Caco-2 (cell line): Measurements from ENCODE around the gene SYPL1. TPM values are rescaled to one million over a fixed set of nuclear protein-coding genes. Genes with fewer than 3 reads are reported as not detected.

Source experiments
- BruUV-seq: library from RNA; stranded (reverse); fragments of 400-500 nt; replicated peaks from 2 replicates; lab custom pipeline; 2021; lab: Mats Ljungman, UMichigan
- CTCF ChIA-PET: fragments of 300-600 bp; sonication (Branson Sonifier 250); formaldehyde crosslinking; loops from one replicate; lab custom pipeline; 2022; ENCODE audit warnings: antibody characterized with exemption; lab: Charles Lee
- POLR2A ChIA-PET: fragments of 300-600 bp; sonication (Branson Sonifier 250); formaldehyde crosslinking; loops from one replicate; lab custom pipeline; 2022; ENCODE audit warnings: antibody characterized with exemption; lab: Charles Lee
- DNase-seq, 2 experiments: peaks; one replicate each; pipeline versions ENCODE4 v3.0.0 to v3.0.0-alpha.2; 2020 to 2022
- H3K27me3 ChIP-seq: replicated peaks from 2 replicates; pipeline ENCODE4 v1.6.0; 2011; ENCODE audit warnings: low read length; ENCODE audit not compliant: control insufficient read depth, insufficient read depth
- H3K36me3 ChIP-seq: 2 replicates; pipeline ENCODE4 v1.5.1; 2011; ENCODE audit warnings: low read length; ENCODE audit not compliant: control insufficient read depth, insufficient read depth
- H3K4me1 ChIP-seq: fragments of 250-450 bp; sonication (Bioruptor Pico); 2 replicates; pipeline ENCODE4 v1.5.1; 2020; ENCODE audit warnings: mild to moderate bottlenecking
- H3K4me3 ChIP-seq: 2 replicates; pipeline ENCODE4 v1.5.1; 2011; ENCODE audit warnings: low read depth, mild to moderate bottlenecking, control low read depth, low read length
- H3K9me3 ChIP-seq: fragments of 250-450 bp; sonication (Bioruptor Pico); 2 replicates; pipeline ENCODE4 v1.5.1; 2020; ENCODE audit warnings: mild to moderate bottlenecking, moderate library complexity
- H3K27ac Mint-ChIP-seq: one replicate; pipeline ENCODE4 v1.8.0; 2022; ENCODE audit warnings: mixed read lengths; ENCODE audit not compliant: unreplicated experiment
- H3K27me3 Mint-ChIP-seq: one replicate; pipeline ENCODE4 v1.8.0; 2022; ENCODE audit warnings: mixed read lengths; ENCODE audit not compliant: insufficient read depth, unreplicated experiment
- H3K36me3 Mint-ChIP-seq: one replicate; pipeline ENCODE4 v1.8.0; 2022; ENCODE audit warnings: mild to moderate bottlenecking, mixed read lengths; ENCODE audit not compliant: insufficient read depth, unreplicated experiment
- H3K4me1 Mint-ChIP-seq: one replicate; pipeline ENCODE4 v1.8.0; 2022; ENCODE audit warnings: low read depth, mixed read lengths; ENCODE audit not compliant: unreplicated experiment
- H3K4me3 Mint-ChIP-seq: one replicate; pipeline ENCODE4 v1.8.0; 2022; ENCODE audit warnings: mild to moderate bottlenecking, moderate library complexity, mixed read lengths; ENCODE audit not compliant: unreplicated experiment
- H3K9me3 Mint-ChIP-seq: one replicate; pipeline ENCODE4 v1.8.0; 2022; ENCODE audit warnings: mixed read lengths; ENCODE audit not compliant: unreplicated experiment
- CTCF ChIP-seq, 2 experiments: fragments of 200-600 bp in 1 of 2; IDR thresholded peaks; 1 replicate in 1 of 2; 2 replicates in 1 of 2; pipeline versions ENCODE4 v1.5.1 to v1.8.0; 2011 to 2022; ENCODE audit warnings: antibody characterized with exemption in 1 of 2, control low read depth in 1 of 2, inconsistent platforms in 1 of 2, low read depth in 1 of 2, low read length in 1 of 2, mild to moderate bottlenecking in 1 of 2, moderate library complexity in 1 of 2; ENCODE audit not compliant: insufficient read depth in 1 of 2, severe bottlenecking in 1 of 2, unreplicated experiment in 1 of 2
- intact Hi-C: fragments of 100-400 bp; cut with micrococcal nuclease; formaldehyde crosslinking; loops from one replicate; pipeline ENCODE4 v1.10.0; 2022; ENCODE audit not compliant: unreplicated experiment
- total RNA-seq: library from RNA; stranded (reverse); gene quantifications from 2 replicates; pipeline ENCODE4 v1.2.3, GENCODE V29; 2022

SYPL1 gene
- total RNA-seq, 1 experiment from 2014 or later, result 81.0 TPM

- H3K9me3 ChIP-seq, result no peaks in the 10 kb centered on the region
- peaks cover 9% of the 10 kb centered on the region for H3K27me3 Mint-ChIP-seq
- DNase-seq, result no peak
- no peak overlapping the region for H3K4me3 Mint-ChIP-seq
- H3K36me3 ChIP-seq, result no peaks in the 10 kb centered on the region
- no peaks in the 10 kb centered on the region for H3K4me1 Mint-ChIP-seq
- POLR2A ChIA-PET, result no interaction called here
- no peaks in the 10 kb centered on the region for H3K36me3 Mint-ChIP-seq
- no peaks in the 10 kb centered on the region for H3K9me3 Mint-ChIP-seq
- intact Hi-C loops, result no loop called here
- CTCF ChIA-PET, result interaction anchor here (1.6 kb wide), 1 partner anchor 106 kb away, joined by 3 read pairs; no protein-coding TSS in a partner anchor
- peaks cover 1% of the 10 kb centered on the region; the same call in 1 of the 2 replicates for H3K27me3 ChIP-seq
- H3K4me3 ChIP-seq, result no peak overlapping the region
- TF ChIP-seq CTCF (IDR thresholded peaks at IDR 0.05; ENCODE audit: insufficient read depth in 1 of 2, low read depth in 1 of 2, low read length in 1 of 2, severe bottlenecking in 1 of 2, unreplicated experiment in 1 of 2), result no peak
- no peaks in the 10 kb centered on the region for H3K4me1 ChIP-seq
- no TSS peak for BruUV-seq
- H3K27ac Mint-ChIP-seq, result no peak overlapping the region
Observed at GRCh38 chr7:106047818-106048705, 64.0 kb downstream of the SYPL1 start.

GRCh38 chr7:106047184-106047583, 64.9 kb downstream of the SYPL1 start:
- Mint-ChIP-seq H3K36me3 (no peaks in the 10 kb centered on the region), H3K27ac (no peak overlapping the region), H3K9me3 (no peaks in the 10 kb centered on the region), H3K4me3 (no peak overlapping the region), H3K27me3 (peaks cover 9% of the 10 kb centered on the region), H3K4me1 (peaks cover 6% of the 10 kb centered on the region)
- Histone ChIP-seq H3K4me1 (no peaks in the 10 kb centered on the region), H3K36me3 (no peaks in the 10 kb centered on the region), H3K9me3 (no peaks in the 10 kb centered on the region), H3K27me3 (no peaks in the 10 kb centered on the region), H3K4me3 (no peak overlapping the region)
- no peak for DNase-seq
- POLR2A ChIA-PET, result no interaction called here
- no TSS peak for BruUV-seq
- no peak for TF ChIP-seq CTCF (IDR thresholded peaks at IDR 0.05; ENCODE audit: insufficient read depth in 1 of 2, low read depth in 1 of 2, low read length in 1 of 2, severe bottlenecking in 1 of 2, unreplicated experiment in 1 of 2)
- CTCF ChIA-PET, result interaction anchor here (0.8 to 1.6 kb wide), 2 partner anchors 107 to 130 kb away, joined by 3 read pairs; no protein-coding TSS in a partner anchor
- intact Hi-C loops, result no loop called here

- H3K4me3 ChIP-seq, result no peak overlapping the region
- Mint-ChIP-seq H3K27ac (no peak overlapping the region), H3K36me3 (no peaks in the 10 kb centered on the region), H3K27me3 (peaks cover 9% of the 10 kb centered on the region), H3K4me3 (no peak overlapping the region), H3K9me3 (no peaks in the 10 kb centered on the region), H3K4me1 (peaks cover 6% of the 10 kb centered on the region)
- TF ChIP-seq CTCF (IDR thresholded peaks at IDR 0.05; ENCODE audit: insufficient read depth in 1 of 2, low read depth in 1 of 2, low read length in 1 of 2, severe bottlenecking in 1 of 2, unreplicated experiment in 1 of 2), result no peak
- ChIA-PET CTCF (no interaction called here), POLR2A (no interaction called here)
- H3K4me1 ChIP-seq, result no peaks in the 10 kb centered on the region
- no peaks in the 10 kb centered on the region for H3K36me3 ChIP-seq
- intact Hi-C loops, result no loop called here
- BruUV-seq, result no TSS peak
- no peaks in the 10 kb centered on the region for H3K27me3 ChIP-seq
- H3K9me3 ChIP-seq, result no peaks in the 10 kb centered on the region
- DNase-seq, result no peak
Observed at GRCh38 chr7:106045586-106045985, 66.5 kb downstream of the SYPL1 start.
